HFF-Myc (cell line): ENCODE measurements around the gene HES5.

Experiments used
- DNase-seq: peaks from one replicate; pipeline ENCODE4 v3.0.0-alpha.2; 2011; ENCODE audit warnings: low read depth; ENCODE audit errors: extremely low read depth
- H3K4me3 ChIP-seq: replicated peaks from 2 replicates; pipeline ENCODE4 v1.5.1; 2011; ENCODE audit warnings: low read depth, mild to moderate bottlenecking, control low read depth, low read length
- TF ChIP-seq, protein P1 (sequence below): IDR thresholded peaks from 2 replicates; pipeline ENCODE4 v1.5.1; 2012; ENCODE audit warnings: mild to moderate bottlenecking, low read depth, low read length, control low read depth; ENCODE audit errors: missing control alignments

Gene HES5

GRCh38 chr1:2516946-2517345 is 13.1 kb downstream of the HES5 start:
- TF ChIP-seq, protein P1, sequence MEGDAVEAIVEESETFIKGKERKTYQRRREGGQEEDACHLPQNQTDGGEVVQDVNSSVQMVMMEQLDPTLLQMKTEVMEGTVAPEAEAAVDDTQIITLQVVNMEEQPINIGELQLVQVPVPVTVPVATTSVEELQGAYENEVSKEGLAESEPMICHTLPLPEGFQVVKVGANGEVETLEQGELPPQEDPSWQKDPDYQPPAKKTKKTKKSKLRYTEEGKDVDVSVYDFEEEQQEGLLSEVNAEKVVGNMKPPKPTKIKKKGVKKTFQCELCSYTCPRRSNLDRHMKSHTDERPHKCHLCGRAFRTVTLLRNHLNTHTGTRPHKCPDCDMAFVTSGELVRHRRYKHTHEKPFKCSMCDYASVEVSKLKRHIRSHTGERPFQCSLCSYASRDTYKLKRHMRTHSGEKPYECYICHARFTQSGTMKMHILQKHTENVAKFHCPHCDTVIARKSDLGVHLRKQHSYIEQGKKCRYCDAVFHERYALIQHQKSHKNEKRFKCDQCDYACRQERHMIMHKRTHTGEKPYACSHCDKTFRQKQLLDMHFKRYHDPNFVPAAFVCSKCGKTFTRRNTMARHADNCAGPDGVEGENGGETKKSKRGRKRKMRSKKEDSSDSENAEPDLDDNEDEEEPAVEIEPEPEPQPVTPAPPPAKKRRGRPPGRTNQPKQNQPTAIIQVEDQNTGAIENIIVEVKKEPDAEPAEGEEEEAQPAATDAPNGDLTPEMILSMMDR, result no peak
- no peak for DNase-seq
- no peak overlapping the region for H3K4me3 ChIP-seq

GRCh38 chr1:2516124-2516523 is 13.9 kb downstream of the HES5 start:
- no peak for DNase-seq
- no peak overlapping the region for H3K4me3 ChIP-seq
- TF ChIP-seq, protein P1, result no peak

DNA sequence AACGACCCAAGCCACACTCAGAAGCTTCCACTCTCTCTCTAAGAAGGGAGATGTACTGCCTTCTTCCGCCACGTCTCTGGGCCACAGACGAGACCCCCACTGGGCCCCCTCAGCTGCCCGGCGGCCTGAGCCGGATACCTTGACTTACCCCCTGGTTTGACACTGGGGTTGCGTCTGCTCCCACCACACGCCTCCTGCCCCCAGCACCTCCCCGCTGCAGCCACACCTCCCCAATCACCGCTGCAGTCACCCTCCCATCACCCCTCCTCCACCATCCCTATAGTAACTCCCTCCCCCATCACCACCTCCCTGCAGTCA is 14.3 kb downstream of the HES5 start:
- TF ChIP-seq, protein P1, result no peak
- no peak overlapping the region for H3K4me3 ChIP-seq
- DNase-seq, result no peak

- TF ChIP-seq, protein P1, result no peak
- no peak for DNase-seq
- no peak overlapping the region for H3K4me3 ChIP-seq
Observed at GRCh38 chr1:2514863-2515762, 14.9 kb downstream of the HES5 start.

GRCh38 chr1:2513939-2514652 is 16.0 kb downstream of the HES5 start:
- no peak for DNase-seq
- TF ChIP-seq, protein P1, result no peak
- H3K4me3 ChIP-seq, result no peak overlapping the region

DNA sequence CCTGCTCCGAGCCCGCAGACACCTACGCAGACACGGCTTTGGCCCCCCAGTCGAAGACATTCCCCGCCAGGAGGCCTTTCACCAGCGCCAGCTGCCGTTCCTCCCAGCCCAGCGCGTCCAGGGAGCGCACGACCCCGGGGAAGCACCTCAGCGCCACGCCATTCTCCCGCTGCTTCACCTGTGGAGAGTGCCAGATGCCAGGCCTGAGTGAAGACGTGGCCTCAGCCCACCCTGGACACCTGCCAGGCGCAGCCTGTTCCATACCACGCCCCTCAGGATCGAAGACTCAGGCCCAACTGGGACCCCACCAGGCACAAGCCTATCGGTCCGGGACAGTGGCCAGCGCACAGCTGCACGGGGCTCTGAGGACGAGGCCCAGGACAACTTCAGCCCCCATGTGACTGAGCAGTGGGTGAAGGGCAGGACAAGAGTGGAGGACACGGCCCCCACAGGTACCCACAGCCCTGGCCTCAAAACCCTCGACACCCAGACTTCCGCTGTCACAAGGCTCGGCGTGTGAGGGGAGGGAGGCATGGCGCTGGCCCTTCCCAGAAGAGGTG is 17.1 kb downstream of the HES5 start:
- no peak overlapping the region for H3K4me3 ChIP-seq
- DNase-seq, result no peak
- TF ChIP-seq, protein P1, result no peak
